A673 (cell line): Measurements from ENCODE around the gene EQTN. TPM values are rescaled to one million over a fixed set of nuclear protein-coding genes. Genes with fewer than 3 reads are reported as not detected.
A peak's percentile ranks its signal among the peaks of the same experiment; 100 is the strongest.

Experiments used
- BruUV-seq: library from RNA; stranded (reverse); fragments of 400-500 nt; replicated peaks from 2 replicates; lab custom pipeline; 2021; lab: Mats Ljungman, UMichigan
- CTCF ChIA-PET: fragments of 300-600 bp; sonication (Branson Sonifier 250); formaldehyde crosslinking; loops from one replicate; lab custom pipeline; 2022; ENCODE audit warnings: antibody characterized with exemption; lab: Charles Lee
- POLR2A ChIA-PET: fragments of 300-600 bp; sonication (Branson Sonifier 250); formaldehyde crosslinking; loops from one replicate; lab custom pipeline; 2022; ENCODE audit warnings: antibody characterized with exemption; ENCODE audit not compliant: low non-redundant PET; lab: Charles Lee
- DNase-seq: peaks from one replicate; pipeline ENCODE4 v3.0.0-alpha.2; 2015; ENCODE audit warnings: low spot score
- H3K27ac ChIP-seq: fragments of 200-600 bp; sonication (generic); 2 replicates; pipeline ENCODE4 v1.5.1; 2016; ENCODE audit warnings: mixed run types, low read depth, mild to moderate bottlenecking, mixed read lengths, antibody characterized with exemption, low read length; ENCODE audit not compliant: poor library complexity, severe bottlenecking
- H3K27me3 ChIP-seq: fragments of 200-600 bp; sonication (generic); replicated peaks from 2 replicates; pipeline ENCODE4 v1.6.1; 2017; ENCODE audit warnings: mixed run types, low read depth, mild to moderate bottlenecking, mixed read lengths, antibody characterized with exemption, low read length; ENCODE audit not compliant: insufficient read depth, poor library complexity
- H3K36me3 ChIP-seq: fragments of 200-600 bp; sonication (generic); 2 replicates; pipeline ENCODE4 v1.6.1; 2016; ENCODE audit warnings: mixed run types, mild to moderate bottlenecking, mixed read lengths, antibody characterized with exemption, low read length; ENCODE audit not compliant: insufficient read depth, poor library complexity, severe bottlenecking
- H3K4me1 ChIP-seq: fragments of 200-600 bp; sonication (generic); 2 replicates; pipeline ENCODE4 v1.6.1; 2017; ENCODE audit warnings: mixed run types, mild to moderate bottlenecking, mixed read lengths, antibody characterized with exemption, low read length; ENCODE audit not compliant: insufficient read depth, poor library complexity, severe bottlenecking
- H3K4me3 ChIP-seq: fragments of 200-600 bp; sonication (generic); 2 replicates; pipeline ENCODE4 v1.5.1; 2016; ENCODE audit warnings: low read depth, mixed run types, mild to moderate bottlenecking, mixed read lengths, low read length; ENCODE audit not compliant: poor library complexity, severe bottlenecking
- H3K9me3 ChIP-seq: fragments of 200-600 bp; sonication (generic); 2 replicates; pipeline ENCODE4 v1.6.1; 2016; ENCODE audit warnings: mixed run types, low read depth, mild to moderate bottlenecking, mixed read lengths, antibody characterized with exemption, low read length; ENCODE audit not compliant: poor library complexity, severe bottlenecking
- EZH2 ChIP-seq: fragments of 200-600 bp; sonication (generic); IDR thresholded peaks from 2 replicates; pipeline ENCODE4 v1.6.1; 2017; ENCODE audit warnings: borderline replicate concordance, low read depth, mild to moderate bottlenecking, mixed read lengths, antibody characterized with exemption, low read length; ENCODE audit not compliant: poor library complexity, severe bottlenecking
- intact Hi-C: fragments of 100-400 bp; cut with micrococcal nuclease; formaldehyde crosslinking; loops from one replicate; pipeline ENCODE4 v1.10.0; 2022; ENCODE audit not compliant: unreplicated experiment
- total RNA-seq: library from RNA; stranded (reverse); gene quantifications from 2 replicates; pipeline ENCODE4 v1.2.3, GENCODE V29; 2021
- TF ChIP-seq, protein P1 (sequence below): fragments of 300-800, 200-600 bp; sonication (generic); conservative IDR thresholded peaks from 2 replicates; pipeline ENCODE4 v1.5.1; 2017; ENCODE audit warnings: low read depth, mild to moderate bottlenecking, antibody characterized with exemption, low read length, moderate library complexity, mixed read lengths

The EQTN gene
- total RNA-seq, 1 experiment from 2014 or later = not detected

DNA sequence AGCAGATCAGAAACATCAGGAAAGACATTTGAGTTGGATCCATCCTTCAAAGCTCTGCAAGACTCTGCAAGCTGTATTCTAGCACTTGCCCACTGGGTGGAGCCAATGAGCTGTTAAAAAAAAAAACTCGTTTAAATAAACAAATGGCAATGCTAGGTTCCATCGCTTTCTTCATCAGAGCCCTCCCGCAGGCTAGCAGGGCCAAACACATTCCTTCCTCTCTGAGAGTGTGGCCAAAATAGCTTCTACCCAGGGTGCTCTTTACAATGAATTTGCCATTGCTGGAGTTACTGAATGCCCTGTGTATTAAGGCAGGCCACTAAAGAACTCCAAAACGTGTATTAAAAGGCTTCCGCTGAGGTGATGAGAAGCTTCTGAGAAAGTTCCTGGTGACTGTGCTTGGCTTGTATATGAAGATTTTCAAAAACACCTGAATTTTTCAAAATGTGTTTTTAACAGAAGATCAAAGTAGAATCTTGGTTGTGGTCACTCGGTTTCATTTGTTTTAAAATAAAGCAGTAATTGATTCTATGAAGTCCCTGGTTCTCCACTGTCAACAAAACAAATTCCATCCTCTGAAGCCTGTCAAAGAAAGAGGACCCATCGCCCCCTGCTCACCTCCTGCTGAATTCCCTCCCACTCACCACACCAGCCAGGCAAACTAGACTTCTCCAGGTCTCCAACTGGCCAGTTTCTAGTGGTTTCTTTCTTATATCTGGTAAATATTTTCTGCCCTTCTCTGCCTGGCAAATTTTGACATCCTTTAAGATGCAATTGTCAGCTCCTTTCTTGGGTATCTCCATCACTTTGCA lies 36.5 kb upstream of the EQTN start:
- H3K4me3 ChIP-seq = no peak overlapping the region
- intact Hi-C loops = loop anchor here (5.0 to 10.0 kb wide), 3 partner anchors 214 to 741 kb away; no protein-coding TSS in a partner anchor
- no peak overlapping the region for H3K27ac ChIP-seq
- no peaks in the 10 kb centered on the region for H3K27me3 ChIP-seq
- H3K36me3 ChIP-seq = no peaks in the 10 kb centered on the region
- H3K4me1 ChIP-seq = no peaks in the 10 kb centered on the region
- no peaks in the 10 kb centered on the region for H3K9me3 ChIP-seq
- TF ChIP-seq, protein P1, sequence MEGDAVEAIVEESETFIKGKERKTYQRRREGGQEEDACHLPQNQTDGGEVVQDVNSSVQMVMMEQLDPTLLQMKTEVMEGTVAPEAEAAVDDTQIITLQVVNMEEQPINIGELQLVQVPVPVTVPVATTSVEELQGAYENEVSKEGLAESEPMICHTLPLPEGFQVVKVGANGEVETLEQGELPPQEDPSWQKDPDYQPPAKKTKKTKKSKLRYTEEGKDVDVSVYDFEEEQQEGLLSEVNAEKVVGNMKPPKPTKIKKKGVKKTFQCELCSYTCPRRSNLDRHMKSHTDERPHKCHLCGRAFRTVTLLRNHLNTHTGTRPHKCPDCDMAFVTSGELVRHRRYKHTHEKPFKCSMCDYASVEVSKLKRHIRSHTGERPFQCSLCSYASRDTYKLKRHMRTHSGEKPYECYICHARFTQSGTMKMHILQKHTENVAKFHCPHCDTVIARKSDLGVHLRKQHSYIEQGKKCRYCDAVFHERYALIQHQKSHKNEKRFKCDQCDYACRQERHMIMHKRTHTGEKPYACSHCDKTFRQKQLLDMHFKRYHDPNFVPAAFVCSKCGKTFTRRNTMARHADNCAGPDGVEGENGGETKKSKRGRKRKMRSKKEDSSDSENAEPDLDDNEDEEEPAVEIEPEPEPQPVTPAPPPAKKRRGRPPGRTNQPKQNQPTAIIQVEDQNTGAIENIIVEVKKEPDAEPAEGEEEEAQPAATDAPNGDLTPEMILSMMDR = peak; percentile 65
- no peak for TF ChIP-seq EZH2
- BruUV-seq = no TSS peak
- POLR2A ChIA-PET = no interaction called here
- CTCF ChIA-PET = interaction anchor here (0.5 to 1.5 kb wide), 4 partner anchors 196 to 1040 kb away, joined by 3 to 4 read pairs (median 3); partner anchors contain the start of gene MOB3B
- peak; percentile 66 for DNase-seq

DNA sequence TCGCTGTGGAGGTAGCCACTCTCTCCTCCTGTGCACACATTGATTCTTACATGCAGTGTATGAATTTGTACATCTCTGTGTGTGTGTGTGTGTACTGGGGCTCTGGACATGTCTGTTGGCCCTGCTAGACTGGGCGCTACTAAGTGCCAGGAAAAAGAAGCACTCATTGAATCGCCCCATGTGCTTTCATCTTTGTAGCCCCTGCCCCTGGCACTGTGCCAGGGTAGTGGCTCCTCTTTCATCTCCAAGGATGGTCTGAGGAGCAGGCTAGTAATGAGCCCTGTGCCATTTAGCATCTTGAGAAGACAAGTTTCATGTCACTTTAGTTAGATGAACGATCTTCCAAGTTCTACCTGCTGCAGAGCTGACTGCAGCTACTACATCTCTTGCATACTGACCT lies 34.4 kb upstream of the EQTN start:
- H3K4me3 ChIP-seq = no peak overlapping the region
- intact Hi-C loops = loop anchor here (5.0 to 10.0 kb wide), 3 partner anchors 216 to 743 kb away; no protein-coding TSS in a partner anchor
- no peaks in the 10 kb centered on the region for H3K4me1 ChIP-seq
- H3K9me3 ChIP-seq = no peaks in the 10 kb centered on the region
- ChIA-PET CTCF (no interaction called here), POLR2A (no interaction called here)
- no peaks in the 10 kb centered on the region for H3K27me3 ChIP-seq
- BruUV-seq = no TSS peak
- H3K36me3 ChIP-seq = no peaks in the 10 kb centered on the region
- no peak for DNase-seq
- no peak overlapping the region for H3K27ac ChIP-seq
- TF ChIP-seq, protein P1 = no peak
- no peak for TF ChIP-seq EZH2

DNA sequence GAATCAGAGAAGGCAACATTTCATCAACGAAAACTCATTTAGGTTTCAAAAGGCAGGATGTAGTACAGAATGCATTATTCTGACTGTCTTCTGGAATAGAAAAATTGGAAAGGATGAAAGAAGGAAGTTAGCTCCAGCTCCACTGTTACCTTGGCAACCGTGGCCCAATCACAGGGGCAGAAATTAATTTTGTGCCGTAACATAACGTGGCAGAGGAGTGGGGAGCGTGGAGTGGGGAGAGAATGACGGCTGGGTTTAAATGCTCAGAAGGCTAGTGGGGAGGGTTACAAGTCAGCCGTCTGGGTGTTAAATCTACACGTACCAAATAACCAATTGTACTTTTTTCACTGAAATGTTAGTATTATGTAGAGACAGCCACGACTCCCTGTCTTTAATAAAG lies 32.3 kb upstream of the EQTN start:
- Histone ChIP-seq H3K27ac (no peak overlapping the region), H3K27me3 (no peaks in the 10 kb centered on the region), H3K4me3 (no peak overlapping the region), H3K9me3 (no peaks in the 10 kb centered on the region), H3K4me1 (no peaks in the 10 kb centered on the region), H3K36me3 (no peaks in the 10 kb centered on the region)
- DNase-seq = no peak
- intact Hi-C loops = no loop called here
- CTCF ChIA-PET = no interaction called here
- TF ChIP-seq, protein P1 = no peak
- TF ChIP-seq EZH2 = no peak
- POLR2A ChIA-PET = no interaction called here
- BruUV-seq = no TSS peak
